Activated gamma-delta T cell treated with anti-CD3 and anti-CD28 coated beads, Interleukin-2, amount 50 U/mL, for 16 hours (primary cell): ENCODE results near the gene SLC41A3.
A peak's percentile ranks its signal among the peaks of the same experiment; 100 is the strongest.

ENCODE experiments used
- DNase-seq: peaks from one replicate; pipeline ENCODE4 v3.0.0-alpha.2; 2020; ENCODE audit warnings: low read depth

Gene SLC41A3

DNA sequence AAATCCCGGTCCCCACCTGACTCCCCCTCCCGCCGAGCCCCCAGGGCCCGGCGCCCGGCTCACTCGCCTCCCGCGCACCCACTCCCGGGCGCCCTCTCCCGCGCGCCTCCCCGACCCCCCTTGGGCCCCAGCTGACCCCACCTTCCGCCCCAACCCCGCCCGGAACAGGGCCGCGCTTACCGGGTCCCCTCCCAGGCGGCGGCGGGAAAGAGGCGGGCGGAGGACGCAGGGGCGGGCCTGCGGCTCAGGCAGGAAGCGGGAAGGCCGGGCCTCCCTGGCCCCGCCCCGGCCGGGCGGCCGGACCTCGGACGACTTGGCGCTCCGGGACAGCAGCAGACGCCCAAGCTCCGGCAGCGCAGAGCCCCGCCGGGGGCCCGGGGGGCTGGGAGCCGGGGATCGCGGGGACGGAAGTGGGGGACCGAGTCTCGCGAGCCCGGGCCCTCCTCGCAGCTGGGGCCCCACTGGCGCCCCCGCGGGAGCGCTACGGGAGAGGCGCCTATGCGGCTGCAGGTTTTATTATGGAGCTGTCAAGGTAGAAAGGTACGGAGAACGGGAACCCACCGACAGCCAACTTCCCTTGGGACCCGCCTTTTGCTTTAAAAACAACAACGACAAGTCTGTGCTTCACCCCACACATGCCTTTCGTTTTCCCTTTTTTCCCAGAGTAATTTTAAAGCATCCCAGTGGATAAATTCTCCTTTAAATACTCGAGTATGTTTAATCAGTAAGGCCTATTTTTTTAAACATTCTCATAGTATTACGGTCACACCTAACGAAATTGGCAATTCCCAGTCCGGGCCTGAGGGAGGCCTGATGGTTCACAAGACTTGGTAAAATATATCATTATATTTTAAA, at the start of gene SLC41A3:
SLC41A3 (minus strand) TSS at position 212 of the 855 bp plus-strand sequence. CDS start 15,905 bp downstream, outside the sequence.
- DNase-seq = peak; percentile 77

- DNase-seq = no peak
These were observed 49.7 kb upstream of the SLC41A3 start for GRCh38 chr3:126133606-126134005.

GRCh38 chr3:126132751-126133511, 49.0 kb upstream of the SLC41A3 start:
- no peak for DNase-seq

DNA sequence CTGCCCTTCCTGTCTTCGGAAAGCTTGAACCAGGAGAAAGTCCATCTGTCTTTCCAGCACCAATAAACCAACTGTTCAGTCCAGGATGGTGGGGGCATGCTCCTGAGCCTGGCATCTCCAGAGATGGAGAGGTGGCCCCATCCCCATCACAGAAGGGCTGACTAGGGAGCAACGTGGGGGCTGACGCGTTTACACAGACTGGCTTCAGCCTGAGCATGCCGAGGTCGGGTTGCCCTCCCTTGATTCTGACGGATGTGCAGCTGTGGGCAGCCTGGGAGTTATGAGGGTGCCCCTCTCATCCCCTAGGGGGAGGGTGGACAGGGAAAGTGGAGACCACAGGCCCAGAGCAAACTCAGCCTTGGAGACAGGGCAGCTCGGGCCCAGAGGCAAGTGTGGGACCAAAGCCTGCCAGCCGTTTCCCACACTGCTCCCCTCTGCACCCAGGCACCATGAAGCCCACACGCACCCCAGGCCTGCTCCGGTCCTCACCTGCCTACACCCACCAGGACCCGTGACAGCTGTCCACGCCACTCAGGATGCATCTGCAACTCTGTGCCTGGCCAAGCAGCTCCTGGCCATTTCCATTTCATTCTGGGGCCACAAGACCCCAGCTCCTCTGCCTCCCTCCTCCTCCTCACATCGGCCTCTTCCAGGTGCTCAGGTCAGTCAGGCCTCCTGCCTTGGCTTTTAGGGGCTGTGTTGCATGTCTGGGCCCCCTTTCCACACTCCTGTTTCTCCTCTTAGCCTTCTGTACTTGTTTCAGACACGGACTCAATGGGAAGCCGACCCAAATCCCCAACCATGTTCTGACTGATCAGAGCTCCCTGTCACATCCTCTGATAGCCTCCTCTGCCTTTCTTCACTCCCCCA, 48.2 kb upstream of the SLC41A3 start:
- DNase-seq = no peak

DNA sequence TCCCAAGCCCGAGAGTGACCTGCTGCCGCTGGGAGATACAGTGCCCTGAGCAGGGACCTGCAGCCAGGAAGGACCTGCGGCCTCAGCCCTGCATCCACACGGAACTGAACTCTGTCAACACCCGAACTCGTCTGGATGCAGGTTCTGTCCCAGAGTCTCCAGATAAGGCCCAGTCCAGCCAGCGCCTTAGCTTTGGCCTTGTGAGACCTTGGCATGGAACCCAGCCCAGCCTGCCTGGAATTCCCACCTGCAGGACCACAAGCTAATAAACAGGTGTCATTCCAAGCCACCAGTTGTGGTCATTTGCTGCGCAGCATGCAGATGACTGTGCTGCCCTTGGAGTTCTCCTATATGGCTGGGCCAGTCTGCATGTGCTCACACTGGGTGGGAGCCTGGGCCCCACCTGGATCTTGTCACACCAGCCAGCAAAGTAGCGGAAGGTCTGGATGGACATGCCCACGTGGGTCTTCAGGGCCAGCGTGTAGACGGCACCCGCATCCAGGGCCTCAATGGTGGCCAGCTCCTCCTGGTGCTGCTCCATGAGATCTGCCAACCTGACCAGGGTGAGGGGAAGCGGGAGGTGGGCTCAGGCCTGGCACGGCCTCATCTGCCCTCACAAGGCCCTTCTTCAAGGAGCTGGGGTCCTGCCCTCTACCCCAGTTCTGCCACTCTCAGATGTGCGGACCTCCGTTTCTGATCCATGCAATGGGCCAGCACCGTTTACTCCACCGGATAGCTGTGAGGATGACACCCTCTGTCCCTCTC, 47.2 kb upstream of the SLC41A3 start:
- no peak for DNase-seq

DNA sequence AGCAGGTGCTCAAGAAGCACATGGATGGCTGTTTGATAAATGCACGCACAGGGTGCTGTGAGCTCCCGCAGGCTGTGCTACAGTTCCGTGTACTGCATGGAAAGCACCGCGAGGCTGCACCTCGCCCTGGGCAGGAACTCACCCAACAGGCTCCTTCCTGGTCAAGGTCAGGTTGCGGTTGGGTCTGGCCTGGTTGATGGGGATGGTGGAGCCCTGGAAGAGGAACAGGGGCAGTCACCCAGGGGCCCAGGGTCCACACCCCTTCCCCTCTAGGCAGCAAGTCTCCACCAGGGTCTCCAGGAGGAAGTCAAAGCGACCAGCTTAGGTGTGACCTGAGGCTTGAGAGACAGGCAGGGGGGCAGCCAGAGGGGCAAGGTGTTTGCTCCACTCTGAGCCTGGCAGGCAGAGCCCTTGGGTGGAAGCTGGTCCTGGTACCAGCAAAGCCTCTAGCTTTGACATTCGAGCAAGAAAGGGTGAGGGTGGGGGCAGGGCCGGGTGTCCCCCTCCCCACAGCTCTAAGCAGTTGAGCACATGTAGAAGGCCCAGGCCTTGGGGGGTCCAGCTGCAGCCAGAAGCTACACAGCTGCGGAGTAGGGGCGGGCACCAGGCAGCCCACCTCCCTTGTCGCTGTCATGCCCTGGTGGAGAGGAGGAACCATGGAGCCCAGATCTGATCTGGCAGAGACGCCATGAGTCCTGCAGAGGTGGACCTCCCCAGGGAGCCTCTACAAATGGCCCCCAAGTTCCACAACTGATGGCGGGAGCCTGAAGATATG, 46.3 kb upstream of the SLC41A3 start:
- no peak for DNase-seq

DNA sequence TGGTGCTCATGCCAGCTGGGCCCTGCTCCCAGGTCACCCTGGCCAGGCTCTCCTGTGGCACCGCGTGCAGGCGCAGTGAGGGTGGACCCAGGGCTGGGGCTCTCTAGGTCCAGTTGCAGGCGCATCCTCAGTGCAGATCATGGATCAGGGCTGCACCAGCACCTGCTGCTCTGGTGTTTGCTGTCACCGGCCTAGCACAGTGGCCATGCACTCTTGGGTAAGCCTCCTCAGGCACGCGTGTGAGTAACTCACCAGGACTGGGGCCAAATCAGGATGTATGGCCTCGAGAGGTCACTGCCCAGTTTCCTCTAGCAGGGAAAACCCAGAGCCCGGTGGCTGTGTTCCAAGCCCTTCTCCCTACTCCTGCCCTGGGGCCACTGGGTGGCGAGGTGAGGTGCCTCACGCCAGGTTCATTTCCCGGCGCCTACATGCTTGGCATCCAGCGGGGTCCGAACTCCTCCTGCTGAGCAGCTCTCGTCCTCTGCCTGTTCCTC, 45.5 kb upstream of the SLC41A3 start:
- DNase-seq = no peak

DNA sequence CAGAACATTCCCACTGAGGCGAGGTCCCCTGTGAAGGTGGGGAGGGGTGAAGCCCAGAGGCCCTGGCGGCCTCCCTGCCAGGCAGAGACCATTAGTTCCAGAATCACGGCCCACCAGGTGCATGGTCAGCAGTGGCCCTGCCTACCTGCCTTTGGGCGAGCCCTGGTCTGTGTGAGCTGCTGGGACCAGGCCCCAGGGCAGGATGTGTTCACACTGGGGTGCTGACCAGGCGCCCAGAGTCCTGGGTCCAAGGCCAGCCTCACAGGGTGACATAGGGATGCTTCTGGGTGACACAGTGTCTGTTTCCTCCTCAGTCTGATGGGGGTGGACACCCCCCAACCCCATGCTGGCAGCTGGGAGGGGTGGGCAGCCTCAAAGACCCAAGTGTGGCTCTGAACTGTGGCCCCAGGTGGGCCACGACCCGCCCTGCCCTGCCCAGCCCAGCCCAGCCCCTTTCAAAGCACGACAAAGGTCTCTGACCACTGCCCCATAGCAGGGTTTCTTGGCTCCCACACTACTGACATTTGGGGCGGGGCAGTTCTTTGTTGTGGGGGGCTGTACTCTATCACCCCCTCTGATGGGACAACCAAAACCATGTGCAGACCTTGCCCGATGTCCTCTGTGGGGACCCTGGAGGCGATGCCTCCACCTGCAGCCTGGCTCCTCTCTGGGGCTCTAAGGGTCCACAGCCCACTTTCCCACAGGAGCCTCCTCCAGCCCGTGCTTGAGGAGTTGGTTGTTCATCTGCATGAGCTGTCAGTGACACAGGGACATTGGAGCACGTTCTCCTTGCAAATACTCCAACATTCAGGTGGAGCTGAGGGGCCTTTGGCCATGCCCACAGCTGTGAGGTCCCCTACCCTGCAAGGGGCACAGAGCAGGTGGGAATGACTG, 44.8 kb upstream of the SLC41A3 start:
- no peak for DNase-seq

GRCh38 chr3:126127904-126128303, 44.0 kb upstream of the SLC41A3 start:
- no peak for DNase-seq

GRCh38 chr3:126127452-126127851, 43.5 kb upstream of the SLC41A3 start:
- no peak for DNase-seq

GRCh38 chr3:126126811-126127431, 43.0 kb upstream of the SLC41A3 start:
- DNase-seq = no peak

- DNase-seq = no peak
These were observed 42.4 kb upstream of the SLC41A3 start for GRCh38 chr3:126126286-126126685.

DNA sequence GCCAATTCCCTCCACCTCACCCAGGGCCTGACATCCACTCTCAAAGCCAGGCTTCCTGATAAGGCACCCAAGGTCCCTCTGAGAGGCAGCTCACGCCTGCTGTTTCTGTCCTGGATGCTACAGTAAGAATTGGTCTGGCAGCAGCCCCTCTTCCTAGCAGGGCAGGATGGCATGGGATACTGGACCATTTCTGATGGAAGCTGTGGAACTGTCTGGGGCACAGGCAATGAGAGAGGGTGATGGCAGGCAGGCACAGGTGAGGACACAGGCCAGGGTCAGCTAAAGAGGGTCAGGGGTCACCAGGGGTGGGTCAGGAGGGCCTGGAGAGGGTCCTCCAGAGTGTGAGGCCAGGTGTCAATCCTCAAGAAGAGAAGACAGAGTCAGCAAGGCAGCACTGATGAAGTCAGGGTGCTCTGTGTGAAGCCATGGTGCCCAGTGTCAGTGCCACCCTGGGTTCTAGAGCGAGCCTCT, 41.9 kb upstream of the SLC41A3 start:
- DNase-seq = no peak

DNA sequence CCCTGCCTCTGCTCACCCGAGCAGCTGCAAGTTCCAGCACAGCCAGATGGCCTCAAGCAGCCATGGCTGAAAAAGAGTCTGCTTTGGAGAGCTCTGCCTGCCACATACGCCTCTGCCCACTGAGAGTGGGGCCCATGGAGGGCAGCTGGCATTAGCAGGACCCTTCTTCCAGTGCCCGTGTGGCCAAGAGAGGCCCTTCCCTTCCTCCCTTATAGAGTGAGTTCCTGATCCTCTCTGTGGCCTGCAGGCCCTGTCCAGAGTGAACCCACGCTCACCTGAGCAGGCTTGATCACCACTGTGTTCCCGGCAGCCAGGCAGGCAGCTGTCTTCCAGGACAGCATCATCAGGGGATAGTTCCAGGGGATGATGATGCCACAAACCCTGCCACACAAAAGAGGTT, 41.4 kb upstream of the SLC41A3 start:
- no peak for DNase-seq

DNA sequence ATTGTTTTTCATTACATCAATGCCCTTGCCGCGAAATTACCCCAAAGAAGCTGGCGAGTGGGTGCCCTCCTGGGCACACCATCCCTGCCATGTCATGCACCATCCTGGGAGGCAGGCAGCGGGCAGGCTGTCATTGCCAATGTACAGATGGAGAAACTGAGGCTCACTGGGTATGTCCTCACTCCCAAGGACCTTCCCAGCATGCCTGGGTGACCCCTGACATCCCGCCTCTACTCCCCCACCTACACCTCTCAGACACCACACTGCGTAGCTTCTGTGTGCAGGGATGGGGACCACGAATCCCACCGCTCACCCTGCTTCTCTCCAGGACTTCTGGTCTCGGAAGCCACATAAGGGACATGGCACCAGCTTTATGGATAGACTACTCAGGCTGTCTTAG, 41.0 kb upstream of the SLC41A3 start:
- DNase-seq = no peak

DNA sequence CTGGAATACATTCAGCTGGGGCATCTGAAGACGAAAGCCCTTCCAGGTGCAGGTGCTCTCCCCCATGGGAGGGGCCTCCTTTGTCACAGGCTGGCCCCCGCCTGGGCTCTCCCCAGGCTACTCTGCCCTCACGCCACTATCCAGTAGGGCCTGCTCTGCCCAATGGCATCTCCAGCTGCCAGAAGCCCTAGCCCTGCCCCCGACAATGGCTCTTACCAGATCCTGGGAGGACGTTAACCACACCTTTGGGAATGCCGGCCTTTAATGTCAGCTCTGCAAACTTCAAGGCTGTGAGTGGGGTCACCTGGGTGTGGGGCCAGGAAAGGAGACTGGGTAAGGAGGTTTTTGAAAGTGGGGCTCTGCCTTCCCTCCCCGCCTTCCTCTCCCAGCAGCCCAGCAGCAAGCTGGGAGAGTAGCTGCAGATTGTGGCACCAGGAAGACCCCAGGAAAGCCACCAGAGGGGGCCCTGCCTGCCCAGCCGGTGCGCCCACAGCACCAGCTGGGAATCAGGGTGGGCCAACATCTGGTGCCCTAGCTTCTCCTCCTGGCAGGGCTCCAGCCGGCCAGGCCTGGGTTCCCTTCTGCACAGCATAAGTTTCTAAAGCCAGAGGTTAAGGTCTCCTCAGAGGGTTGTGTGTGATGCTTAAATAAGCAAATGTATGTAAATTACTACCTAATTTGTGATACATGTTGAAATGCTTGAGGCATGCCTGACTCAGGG, 40.4 kb upstream of the SLC41A3 start:
- no peak for DNase-seq

DNA sequence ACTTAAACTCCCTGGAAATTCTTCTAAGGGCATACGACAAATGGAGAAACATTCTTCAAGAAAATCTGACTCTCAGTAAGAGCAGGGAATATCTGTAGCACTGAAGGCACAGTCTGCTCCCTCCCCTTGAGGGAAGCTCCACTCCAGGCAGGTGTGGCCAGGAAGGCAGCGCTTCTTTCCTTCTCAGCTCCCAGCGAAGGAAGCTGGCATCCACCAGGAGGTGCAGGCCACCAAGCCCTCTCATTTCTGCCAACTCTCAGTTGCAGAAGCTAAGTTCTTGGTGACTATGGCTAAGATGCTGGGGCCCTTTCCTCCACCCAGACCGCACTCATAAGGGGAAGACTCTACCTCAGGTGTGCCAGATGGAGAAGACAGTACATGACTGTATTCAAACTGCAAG, 37.7 kb upstream of the SLC41A3 start:
- no peak for DNase-seq

- no peak for DNase-seq
These were observed 37.1 kb upstream of the SLC41A3 start for GRCh38 chr3:126121074-126121473.
